ENCODE results near the gene DLGAP3. TPM values are rescaled to one million over a fixed set of nuclear protein-coding genes. Genes with fewer than 3 reads are reported as not detected.

DLGAP3 gene
- total RNA-seq, 1 donor from 2014 or later = 0.21 TPM

DNA sequence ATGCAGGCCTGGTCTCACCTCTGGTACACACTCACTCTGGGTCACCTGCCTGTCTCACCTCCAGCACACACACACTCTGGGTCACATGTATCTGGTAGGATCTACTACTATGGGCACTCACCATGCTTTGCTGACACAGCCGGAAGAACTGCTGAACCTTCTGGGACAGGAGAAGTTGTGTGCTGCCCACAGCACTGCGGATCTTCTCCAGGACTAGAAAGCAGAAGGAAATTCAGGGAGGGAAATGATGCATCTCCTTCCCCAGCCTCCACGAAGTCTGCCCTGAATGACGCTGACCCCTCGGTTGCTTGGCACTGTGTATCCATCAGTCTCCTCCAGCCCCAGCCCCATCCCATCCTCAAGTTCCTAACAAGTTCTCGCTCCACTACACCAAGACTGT, 62.0 kb downstream of the DLGAP3 start:
- H3K27ac Mint-ChIP-seq (ENCODE audit: unreplicated experiment) = no peak overlapping the region
- no peaks in the 10 kb centered on the region for H3K9me3 Mint-ChIP-seq (ENCODE audit: unreplicated experiment)
- H3K4me3 Mint-ChIP-seq (ENCODE audit: unreplicated experiment) = no peak overlapping the region
- H3K27me3 Mint-ChIP-seq (ENCODE audit: unreplicated experiment) = peaks cover 28% of the 10 kb centered on the region
- TF ChIP-seq, protein P1, sequence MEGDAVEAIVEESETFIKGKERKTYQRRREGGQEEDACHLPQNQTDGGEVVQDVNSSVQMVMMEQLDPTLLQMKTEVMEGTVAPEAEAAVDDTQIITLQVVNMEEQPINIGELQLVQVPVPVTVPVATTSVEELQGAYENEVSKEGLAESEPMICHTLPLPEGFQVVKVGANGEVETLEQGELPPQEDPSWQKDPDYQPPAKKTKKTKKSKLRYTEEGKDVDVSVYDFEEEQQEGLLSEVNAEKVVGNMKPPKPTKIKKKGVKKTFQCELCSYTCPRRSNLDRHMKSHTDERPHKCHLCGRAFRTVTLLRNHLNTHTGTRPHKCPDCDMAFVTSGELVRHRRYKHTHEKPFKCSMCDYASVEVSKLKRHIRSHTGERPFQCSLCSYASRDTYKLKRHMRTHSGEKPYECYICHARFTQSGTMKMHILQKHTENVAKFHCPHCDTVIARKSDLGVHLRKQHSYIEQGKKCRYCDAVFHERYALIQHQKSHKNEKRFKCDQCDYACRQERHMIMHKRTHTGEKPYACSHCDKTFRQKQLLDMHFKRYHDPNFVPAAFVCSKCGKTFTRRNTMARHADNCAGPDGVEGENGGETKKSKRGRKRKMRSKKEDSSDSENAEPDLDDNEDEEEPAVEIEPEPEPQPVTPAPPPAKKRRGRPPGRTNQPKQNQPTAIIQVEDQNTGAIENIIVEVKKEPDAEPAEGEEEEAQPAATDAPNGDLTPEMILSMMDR (IDR thresholded peaks at IDR 0.05) = no peak
- H3K4me1 Mint-ChIP-seq (ENCODE audit: unreplicated experiment) = no peaks in the 10 kb centered on the region
- DNase-seq (ENCODE audit: extremely low spot score, unreplicated experiment) = no peak
- H3K36me3 Mint-ChIP-seq (ENCODE audit: unreplicated experiment) = no peaks in the 10 kb centered on the region

DNA sequence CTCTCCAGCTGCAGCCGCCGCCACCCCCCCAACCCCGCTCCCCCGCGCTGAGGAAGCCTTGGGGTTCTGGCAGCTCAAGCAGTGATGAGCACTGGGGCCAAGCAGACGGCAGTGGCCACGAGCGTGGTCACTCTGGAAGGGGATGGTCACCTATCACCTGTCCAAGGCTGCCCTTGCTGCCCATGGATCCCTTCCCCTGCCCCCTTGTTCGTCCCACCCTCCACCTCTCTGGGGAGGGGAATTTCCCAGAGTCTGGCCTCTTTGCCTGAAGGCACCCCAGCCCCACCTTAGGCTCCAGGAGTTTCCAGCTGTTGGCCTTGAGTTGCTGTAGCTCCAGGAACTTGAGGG, 62.7 kb downstream of the DLGAP3 start:
- Mint-ChIP-seq H3K36me3 (ENCODE audit: unreplicated experiment) (no peaks in the 10 kb centered on the region), H3K4me3 (ENCODE audit: unreplicated experiment) (peak overlapping the region; percentile 79), H3K27me3 (ENCODE audit: unreplicated experiment) (peaks cover 22% of the 10 kb centered on the region), H3K4me1 (ENCODE audit: unreplicated experiment) (no peaks in the 10 kb centered on the region), H3K27ac (ENCODE audit: unreplicated experiment) (no peak overlapping the region), H3K9me3 (ENCODE audit: unreplicated experiment) (no peaks in the 10 kb centered on the region)
- TF ChIP-seq, protein P1 (IDR thresholded peaks at IDR 0.05) = no peak
- DNase-seq (ENCODE audit: extremely low spot score, unreplicated experiment) = no peak

DNA sequence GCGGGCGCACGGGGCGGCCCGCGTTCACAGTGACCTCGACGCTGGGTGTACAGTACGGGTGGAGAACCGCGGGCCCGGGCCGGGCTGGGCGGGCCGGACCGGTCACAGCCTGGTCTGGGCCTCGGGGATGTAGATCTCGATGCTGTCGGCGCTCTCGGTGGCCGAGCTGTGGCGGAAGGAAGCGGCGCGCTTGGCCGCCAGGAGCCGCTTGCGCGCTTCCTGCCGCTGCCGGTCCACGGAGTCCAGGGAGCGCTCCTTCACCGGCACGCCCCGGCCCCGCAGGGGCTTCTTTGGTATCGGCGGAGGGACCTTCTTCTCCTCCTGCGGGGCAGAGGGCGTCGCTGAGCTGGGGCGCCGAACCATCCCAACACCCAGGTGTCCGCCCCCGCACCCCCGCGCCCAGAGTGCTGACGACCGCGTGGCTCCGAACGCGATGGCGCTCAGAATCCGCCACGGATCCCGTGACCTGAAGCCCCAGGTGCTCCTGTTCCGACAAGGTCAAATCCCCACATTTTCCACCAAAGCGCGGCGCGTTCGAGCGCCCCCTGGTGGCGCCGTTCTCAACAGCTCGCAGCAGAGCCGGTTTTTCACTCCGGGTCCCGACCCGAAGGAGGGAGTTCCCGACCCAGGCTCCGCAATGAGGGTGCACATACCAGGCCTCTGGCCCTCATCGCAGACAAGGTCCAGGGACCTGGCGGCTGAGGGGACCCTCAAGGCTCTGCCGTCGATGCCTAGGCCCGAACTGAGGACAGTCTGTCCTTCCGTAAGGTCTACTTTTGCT, 63.3 kb downstream of the DLGAP3 start:
- Mint-ChIP-seq H3K27ac (ENCODE audit: unreplicated experiment) (peak overlapping the region; percentile 38), H3K9me3 (ENCODE audit: unreplicated experiment) (no peaks in the 10 kb centered on the region), H3K36me3 (ENCODE audit: unreplicated experiment) (no peaks in the 10 kb centered on the region), H3K4me1 (ENCODE audit: unreplicated experiment) (no peaks in the 10 kb centered on the region), H3K4me3 (ENCODE audit: unreplicated experiment) (peak overlapping the region; percentile 79), H3K27me3 (ENCODE audit: unreplicated experiment) (peaks cover 17% of the 10 kb centered on the region)
- peak; percentile 94 for DNase-seq (ENCODE audit: extremely low spot score, unreplicated experiment)
- TF ChIP-seq, protein P1 (IDR thresholded peaks at IDR 0.05) = peak; percentile 99

DNA sequence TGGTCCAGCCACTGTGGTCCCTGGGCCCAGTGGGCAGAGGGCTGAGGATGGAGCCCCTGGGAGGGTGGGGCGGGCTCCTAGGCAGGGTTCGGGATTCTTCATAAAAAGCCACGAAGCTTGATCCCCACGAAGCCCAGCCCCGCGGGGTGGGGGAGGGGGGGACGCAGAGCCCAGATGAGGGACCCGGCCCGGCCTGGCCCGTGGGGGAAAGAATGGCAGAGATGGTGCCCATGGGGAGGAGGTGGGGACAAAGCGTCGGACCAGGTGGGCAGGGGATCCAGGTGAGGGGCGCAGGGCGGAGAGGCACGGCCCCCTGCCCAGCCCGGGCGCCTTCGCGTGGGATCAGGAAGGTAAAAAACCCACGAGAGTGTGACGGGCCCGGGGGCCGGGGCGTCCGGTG, 63.9 kb downstream of the DLGAP3 start:
- DNase-seq (ENCODE audit: extremely low spot score, unreplicated experiment) = no peak
- Mint-ChIP-seq H3K9me3 (ENCODE audit: unreplicated experiment) (no peaks in the 10 kb centered on the region), H3K27ac (ENCODE audit: unreplicated experiment) (no peak overlapping the region), H3K27me3 (ENCODE audit: unreplicated experiment) (peaks cover 14% of the 10 kb centered on the region), H3K4me3 (ENCODE audit: unreplicated experiment) (peak overlapping the region; percentile 64), H3K4me1 (ENCODE audit: unreplicated experiment) (no peaks in the 10 kb centered on the region), H3K36me3 (ENCODE audit: unreplicated experiment) (no peaks in the 10 kb centered on the region)
- TF ChIP-seq, protein P1 (IDR thresholded peaks at IDR 0.05) = no peak

DNA sequence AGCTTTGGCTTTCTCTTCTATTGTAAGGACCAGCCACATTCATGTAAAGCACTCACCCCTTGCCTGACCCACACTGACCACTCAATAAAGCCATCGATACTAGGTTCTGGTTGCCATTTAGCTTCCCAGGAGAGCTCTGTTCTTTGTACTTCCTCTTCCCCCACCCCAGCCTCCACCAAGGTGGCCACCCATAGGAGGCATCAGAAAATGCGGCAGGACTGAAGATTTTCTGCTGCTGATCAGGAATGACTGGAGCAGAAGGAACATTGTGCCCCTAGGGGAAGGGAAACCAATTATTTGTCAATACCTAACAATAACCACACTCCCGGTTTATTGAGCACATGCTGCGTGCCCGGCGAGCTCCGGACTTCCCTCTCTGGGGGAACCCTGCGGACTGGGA, 64.7 kb downstream of the DLGAP3 start:
- H3K4me3 Mint-ChIP-seq (ENCODE audit: unreplicated experiment) = peak overlapping the region; percentile 64
- peaks cover 14% of the 10 kb centered on the region for H3K27me3 Mint-ChIP-seq (ENCODE audit: unreplicated experiment)
- H3K36me3 Mint-ChIP-seq (ENCODE audit: unreplicated experiment) = no peaks in the 10 kb centered on the region
- H3K4me1 Mint-ChIP-seq (ENCODE audit: unreplicated experiment) = peaks cover 7% of the 10 kb centered on the region
- TF ChIP-seq, protein P1 (IDR thresholded peaks at IDR 0.05) = no peak
- no peak overlapping the region for H3K27ac Mint-ChIP-seq (ENCODE audit: unreplicated experiment)
- no peaks in the 10 kb centered on the region for H3K9me3 Mint-ChIP-seq (ENCODE audit: unreplicated experiment)
- DNase-seq (ENCODE audit: extremely low spot score, unreplicated experiment) = no peak

Measured in osteocyte (in vitro differentiated cells).